H9 (cell line): Measurements from ENCODE around the gene NPHS1. TPM values are rescaled to one million over a fixed set of nuclear protein-coding genes. Genes with fewer than 3 reads are reported as not detected.

Experiments used
- DNase-seq: peaks from one replicate; pipeline ENCODE4 v3.0.0-alpha.2; 2017
- H2AFZ ChIP-seq: one replicate; pipeline ENCODE4 v1.6.1; 2013; ENCODE audit warnings: mild to moderate bottlenecking, low read length, control low read depth, moderate library complexity
- H2AK5ac ChIP-seq: 2 replicates; pipeline ENCODE4 v1.6.1; 2013; ENCODE audit warnings: low read length, control low read depth, mixed read lengths; ENCODE audit not compliant: insufficient read length
- H2BK120ac ChIP-seq: one replicate; pipeline ENCODE4 v1.6.1; 2013; ENCODE audit warnings: low read depth, mild to moderate bottlenecking, low read length, control low read depth, inconsistent platforms; ENCODE audit not compliant: poor library complexity, severe bottlenecking
- H2BK12ac ChIP-seq: 2 replicates; pipeline ENCODE4 v1.6.1; 2013; ENCODE audit warnings: low read length, control low read depth, mixed read lengths, low read depth; ENCODE audit not compliant: insufficient read length
- H2BK15ac ChIP-seq: 2 replicates; pipeline ENCODE4 v1.6.1; 2013; ENCODE audit warnings: low read depth, low read length, control low read depth
- H2BK20ac ChIP-seq: one replicate; pipeline ENCODE4 v1.6.1; 2013; ENCODE audit warnings: low read depth, mild to moderate bottlenecking, low read length, control low read depth, inconsistent platforms; ENCODE audit not compliant: poor library complexity, severe bottlenecking
- H2BK5ac ChIP-seq: 2 replicates; pipeline ENCODE4 v1.6.1; 2013; ENCODE audit warnings: low read length, control low read depth, mixed read lengths; ENCODE audit not compliant: insufficient read length
- H3K14ac ChIP-seq: 2 replicates; pipeline ENCODE4 v1.6.1; 2013; ENCODE audit warnings: low read length, control low read depth; ENCODE audit not compliant: insufficient read depth
- H3K18ac ChIP-seq: 2 replicates; pipeline ENCODE4 v1.6.1; 2013; ENCODE audit warnings: low read depth, mild to moderate bottlenecking, mixed read lengths, low read length, control low read depth; ENCODE audit not compliant: insufficient read length
- H3K23ac ChIP-seq: 2 replicates; pipeline ENCODE4 v1.6.1; 2013; ENCODE audit warnings: low read length, control low read depth, mixed read lengths, low read depth; ENCODE audit not compliant: insufficient read length
- H3K23me2 ChIP-seq: 2 replicates; pipeline ENCODE4 v1.6.1; 2013; ENCODE audit warnings: low read depth, mild to moderate bottlenecking, mixed read lengths, low read length, control low read depth; ENCODE audit not compliant: insufficient read length, poor library complexity, severe bottlenecking
- H3K27ac ChIP-seq: 2 replicates; pipeline ENCODE4 v1.5.1; 2013; ENCODE audit warnings: low read length, control low read depth, mixed read lengths, low read depth; ENCODE audit not compliant: insufficient read length
- H3K27me3 ChIP-seq: 2 replicates; pipeline ENCODE4 v1.6.1; 2013; ENCODE audit warnings: low read length, control low read depth, inconsistent platforms; ENCODE audit not compliant: insufficient read depth
- H3K4ac ChIP-seq: 2 replicates; pipeline ENCODE4 v1.6.1; 2013; ENCODE audit warnings: low read depth, mild to moderate bottlenecking, control low read depth, inconsistent platforms, low read length, moderate library complexity
- H3K4me1 ChIP-seq: 2 replicates; pipeline ENCODE4 v1.6.1; 2013; ENCODE audit warnings: low read length, control low read depth, inconsistent platforms; ENCODE audit not compliant: insufficient read depth
- H3K4me2 ChIP-seq: 2 replicates; pipeline ENCODE4 v1.6.1; 2013; ENCODE audit warnings: low read length, control low read depth, mixed read lengths; ENCODE audit not compliant: insufficient read length, insufficient read depth
- H3K56ac ChIP-seq: 2 replicates; pipeline ENCODE4 v1.6.1; 2013; ENCODE audit warnings: low read depth, mild to moderate bottlenecking, mixed read lengths, low read length, control low read depth; ENCODE audit not compliant: insufficient read length
- H3K79me1 ChIP-seq: 2 replicates; pipeline ENCODE4 v1.6.1; 2013; ENCODE audit warnings: low read depth, mild to moderate bottlenecking, moderate library complexity, low read length, control low read depth, inconsistent platforms; ENCODE audit not compliant: insufficient read depth, poor library complexity, severe bottlenecking
- H3K79me2 ChIP-seq: 2 replicates; pipeline ENCODE4 v1.6.1; 2013; ENCODE audit warnings: low read length, control low read depth, inconsistent platforms; ENCODE audit not compliant: insufficient read depth
- H3K9ac ChIP-seq: 2 replicates; pipeline ENCODE4 v1.6.1; 2013; ENCODE audit warnings: low read length, control low read depth, mixed read lengths; ENCODE audit not compliant: insufficient read length; ENCODE audit errors: extremely low read depth
- H3K9me3 ChIP-seq: one replicate; pipeline ENCODE4 v1.6.1; 2013; ENCODE audit warnings: low read depth, low read length, inconsistent platforms; ENCODE audit not compliant: control insufficient read depth
- H3T11ph ChIP-seq: one replicate; pipeline ENCODE4 v1.6.1; 2013; ENCODE audit warnings: mild to moderate bottlenecking, low read length, control low read depth, inconsistent platforms
- H4K20me1 ChIP-seq: one replicate; pipeline ENCODE4 v1.6.1; 2013; ENCODE audit not compliant: control insufficient read depth, insufficient read length, insufficient read depth
- H4K5ac ChIP-seq: 2 replicates; pipeline ENCODE4 v1.6.1; 2013; ENCODE audit warnings: low read depth, mild to moderate bottlenecking, mixed read lengths, low read length, control low read depth; ENCODE audit not compliant: insufficient read length
- H4K8ac ChIP-seq: replicated peaks from 2 replicates; pipeline ENCODE4 v1.6.1; 2013; ENCODE audit warnings: low read length, control low read depth, mixed read lengths, low read depth; ENCODE audit not compliant: insufficient read length
- H4K91ac ChIP-seq: 2 replicates; pipeline ENCODE4 v1.6.1; 2013; ENCODE audit warnings: low read depth, mild to moderate bottlenecking, moderate library complexity, mixed read lengths, low read length, control low read depth; ENCODE audit not compliant: insufficient read length
- H3K27ac Mint-ChIP-seq, 3 experiments: 2 replicates in 2 of 3; 3 replicates in 1 of 3; pipeline ENCODE4 v1.8.0; 2020 to 2021; ENCODE audit warnings: mixed read lengths in 3 of 3, mild to moderate bottlenecking in 1 of 3, moderate library complexity in 1 of 3
- H3K27me3 Mint-ChIP-seq: 2 replicates; pipeline ENCODE4 v1.8.0; 2021; ENCODE audit warnings: low read depth, mild to moderate bottlenecking, moderate library complexity, mixed read lengths
- H3K36me3 Mint-ChIP-seq, 3 experiments: 2 replicates in 2 of 3; 3 replicates in 1 of 3; pipeline ENCODE4 v1.8.0; 2020 to 2021; ENCODE audit warnings: low read depth in 3 of 3, mixed read lengths in 3 of 3; ENCODE audit not compliant: insufficient read depth in 1 of 3
- H3K4me1 Mint-ChIP-seq, 2 experiments: 2 replicates each; pipeline ENCODE4 v1.8.0; 2020; ENCODE audit warnings: mixed read lengths in 2 of 2
- H3K4me3 Mint-ChIP-seq, 2 experiments: 2 replicates in 1 of 2; 3 replicates in 1 of 2; pipeline ENCODE4 v1.8.0; 2020 to 2021; ENCODE audit warnings: mild to moderate bottlenecking in 2 of 2, mixed read lengths in 2 of 2, moderate library complexity in 1 of 2
- H3K9me3 Mint-ChIP-seq, 2 experiments: 2 replicates in 1 of 2; 3 replicates in 1 of 2; pipeline ENCODE4 v1.8.0; 2020; ENCODE audit warnings: mild to moderate bottlenecking in 2 of 2, mixed read lengths in 2 of 2, moderate library complexity in 1 of 2
- WGBS: extraction: QIAGEN DNeasy Blood & Tissue Kit; methylation state at CpG from one replicate; pipeline ENCODE4 v1.1.7; 2013; ENCODE audit warnings: missing lambda C conversion rate, low lambda C conversion rate, mixed read lengths; ENCODE audit not compliant: insufficient read length; ENCODE audit errors: extremely low coverage; 5-methylcytosine and 5-hydroxymethylcytosine counted together
- total RNA-seq: library from RNA; stranded (reverse); gene quantifications from 2 replicates; pipeline ENCODE4 v1.2.1, GENCODE V29; 2021
- TF ChIP-seq, protein P1 (sequence below): fragments of 200-600 bp; sonication (generic); conservative IDR thresholded peaks from 3 replicates; pipeline ENCODE4 v1.8.0; 2021; ENCODE audit warnings: antibody characterized with exemption, mild to moderate bottlenecking

NPHS1 gene
- total RNA-seq, 1 experiment from 2014 or later: 0.83 TPM

DNA sequence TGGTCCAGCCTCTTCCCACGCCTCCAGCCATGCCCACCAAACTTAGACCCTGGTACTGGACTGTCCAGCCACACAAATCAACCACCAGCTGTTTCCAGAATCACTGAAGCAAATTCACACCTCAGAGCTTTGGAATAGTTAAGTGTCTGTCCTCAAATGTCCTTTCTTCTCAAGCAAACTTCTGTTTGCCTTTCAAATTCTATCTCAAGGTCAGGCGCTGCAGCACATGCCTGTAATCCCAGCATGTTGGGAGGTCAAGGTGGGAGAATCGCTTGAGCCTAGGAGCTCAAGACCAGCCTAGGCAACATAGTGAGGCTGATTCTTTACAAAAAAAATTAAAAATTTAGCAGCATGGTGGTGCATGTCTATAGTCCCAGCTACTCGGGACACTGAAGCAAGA lies 20.2 kb downstream of the NPHS1 start:
- no peaks in the 10 kb centered on the region for H3K23me2 ChIP-seq

More for the DNA sequence above, 20.2 kb downstream of the NPHS1 start:
- Histone ChIP-seq H3K23ac (no peak overlapping the region), H3K14ac (no peak overlapping the region), H3K9ac (no peak overlapping the region), H4K8ac (no peak overlapping the region), H3K4me1 (no peaks in the 10 kb centered on the region), H3K79me1 (no peaks in the 10 kb centered on the region), H3K27me3 (no peaks in the 10 kb centered on the region), H3K4ac (no peak overlapping the region), H2AFZ (no peak overlapping the region), H4K91ac (no peak overlapping the region), H3K4me2 (no peak overlapping the region), H2BK5ac (no peak overlapping the region), H4K20me1 (no peaks in the 10 kb centered on the region), H2BK12ac (no peak overlapping the region), H2BK15ac (no peak overlapping the region), H3K27ac (no peak overlapping the region), H2BK120ac (no peak overlapping the region), H3K56ac (no peak overlapping the region), H3K18ac (no peak overlapping the region), H2BK20ac (no peak overlapping the region), H4K5ac (no peak overlapping the region), H3K9me3 (no peaks in the 10 kb centered on the region), H3K79me2 (no peaks in the 10 kb centered on the region), H2AK5ac (no peak overlapping the region), H3T11ph (no peak overlapping the region)
- no CpG with 5 or more reads among the region's 4 CpGs for WGBS
- Mint-ChIP-seq H3K9me3 (no peaks in the 10 kb centered on the region), H3K36me3 (no peaks in the 10 kb centered on the region), H3K4me1 (peaks cover 5% of the 10 kb centered on the region in 2 experiments), H3K4me3 (no peak overlapping the region), H3K27ac (no peak overlapping the region), H3K27me3 (peaks cover 62% of the 10 kb centered on the region)
- DNase-seq: no peak
- TF ChIP-seq, protein P1, sequence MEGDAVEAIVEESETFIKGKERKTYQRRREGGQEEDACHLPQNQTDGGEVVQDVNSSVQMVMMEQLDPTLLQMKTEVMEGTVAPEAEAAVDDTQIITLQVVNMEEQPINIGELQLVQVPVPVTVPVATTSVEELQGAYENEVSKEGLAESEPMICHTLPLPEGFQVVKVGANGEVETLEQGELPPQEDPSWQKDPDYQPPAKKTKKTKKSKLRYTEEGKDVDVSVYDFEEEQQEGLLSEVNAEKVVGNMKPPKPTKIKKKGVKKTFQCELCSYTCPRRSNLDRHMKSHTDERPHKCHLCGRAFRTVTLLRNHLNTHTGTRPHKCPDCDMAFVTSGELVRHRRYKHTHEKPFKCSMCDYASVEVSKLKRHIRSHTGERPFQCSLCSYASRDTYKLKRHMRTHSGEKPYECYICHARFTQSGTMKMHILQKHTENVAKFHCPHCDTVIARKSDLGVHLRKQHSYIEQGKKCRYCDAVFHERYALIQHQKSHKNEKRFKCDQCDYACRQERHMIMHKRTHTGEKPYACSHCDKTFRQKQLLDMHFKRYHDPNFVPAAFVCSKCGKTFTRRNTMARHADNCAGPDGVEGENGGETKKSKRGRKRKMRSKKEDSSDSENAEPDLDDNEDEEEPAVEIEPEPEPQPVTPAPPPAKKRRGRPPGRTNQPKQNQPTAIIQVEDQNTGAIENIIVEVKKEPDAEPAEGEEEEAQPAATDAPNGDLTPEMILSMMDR: no peak
